Subcutaneous adipose tissue (tissue), 4 donors: ENCODE results near the gene DDX23. TPM values are rescaled to one million over a fixed set of nuclear protein-coding genes. Genes with fewer than 3 reads are reported as not detected.

ENCODE experiments used
- total RNA-seq, 4 donors: library from RNA; depleted of rRNA; stranded (reverse); fragments of >200 nt; gene quantifications; one replicate each; pipeline ENCODE4 v1.1.0, GENCODE V29; 2016
- TF ChIP-seq, protein P1 (sequence below): fragments of 450-650 bp; IDR thresholded peaks from one replicate; pipeline ENCODE4 v1.5.1; 2016; ENCODE audit warnings: low read depth, mild to moderate bottlenecking, control low read depth, antibody characterized with exemption, moderate library complexity

DDX23 gene
- total RNA-seq, 4 donors from 2014 or later = 37.0 to 65.7 (median 52.6) TPM

DNA sequence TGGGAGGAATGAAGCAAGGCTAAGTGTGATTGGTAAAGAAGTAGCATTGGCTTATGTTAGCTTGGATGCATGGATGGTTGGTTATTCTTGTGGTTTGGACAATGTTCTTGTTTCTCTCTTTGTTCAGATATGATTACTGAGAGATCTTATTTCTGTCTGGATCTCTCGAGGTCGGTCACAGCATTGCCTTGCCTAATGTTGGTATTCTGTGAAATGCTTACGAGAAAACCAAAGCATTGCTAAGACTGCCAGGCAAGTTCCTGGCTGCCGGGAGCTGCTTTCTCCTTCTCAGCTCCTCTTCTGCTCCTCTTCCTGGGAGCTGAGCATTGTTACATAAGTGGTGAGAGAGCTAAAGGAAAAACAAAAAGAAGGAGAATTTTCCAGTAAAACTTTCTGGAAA lies 21.1 kb upstream of the DDX23 start:
- TF ChIP-seq, protein P1, sequence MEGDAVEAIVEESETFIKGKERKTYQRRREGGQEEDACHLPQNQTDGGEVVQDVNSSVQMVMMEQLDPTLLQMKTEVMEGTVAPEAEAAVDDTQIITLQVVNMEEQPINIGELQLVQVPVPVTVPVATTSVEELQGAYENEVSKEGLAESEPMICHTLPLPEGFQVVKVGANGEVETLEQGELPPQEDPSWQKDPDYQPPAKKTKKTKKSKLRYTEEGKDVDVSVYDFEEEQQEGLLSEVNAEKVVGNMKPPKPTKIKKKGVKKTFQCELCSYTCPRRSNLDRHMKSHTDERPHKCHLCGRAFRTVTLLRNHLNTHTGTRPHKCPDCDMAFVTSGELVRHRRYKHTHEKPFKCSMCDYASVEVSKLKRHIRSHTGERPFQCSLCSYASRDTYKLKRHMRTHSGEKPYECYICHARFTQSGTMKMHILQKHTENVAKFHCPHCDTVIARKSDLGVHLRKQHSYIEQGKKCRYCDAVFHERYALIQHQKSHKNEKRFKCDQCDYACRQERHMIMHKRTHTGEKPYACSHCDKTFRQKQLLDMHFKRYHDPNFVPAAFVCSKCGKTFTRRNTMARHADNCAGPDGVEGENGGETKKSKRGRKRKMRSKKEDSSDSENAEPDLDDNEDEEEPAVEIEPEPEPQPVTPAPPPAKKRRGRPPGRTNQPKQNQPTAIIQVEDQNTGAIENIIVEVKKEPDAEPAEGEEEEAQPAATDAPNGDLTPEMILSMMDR = no peak

DNA sequence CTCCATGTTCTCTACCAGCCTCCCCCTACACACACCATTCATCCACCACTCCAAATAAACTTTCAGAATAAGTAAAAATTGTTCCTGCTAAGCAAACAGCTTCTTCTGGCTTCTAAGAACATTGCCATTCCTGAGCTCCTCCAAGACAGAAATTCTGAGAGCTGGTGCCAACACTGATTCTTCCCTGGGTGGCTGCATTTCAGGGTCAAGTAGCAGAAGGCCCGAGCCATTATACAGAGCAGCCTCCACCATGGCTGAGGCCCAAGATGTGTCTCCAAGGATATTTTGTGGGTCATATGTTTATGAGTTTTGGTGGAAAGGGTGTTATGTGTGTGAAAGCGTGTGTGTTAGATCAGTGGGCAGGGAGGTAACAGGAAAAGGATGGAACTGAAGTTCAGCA lies 17.2 kb upstream of the DDX23 start:
- TF ChIP-seq, protein P1 = no peak

DNA sequence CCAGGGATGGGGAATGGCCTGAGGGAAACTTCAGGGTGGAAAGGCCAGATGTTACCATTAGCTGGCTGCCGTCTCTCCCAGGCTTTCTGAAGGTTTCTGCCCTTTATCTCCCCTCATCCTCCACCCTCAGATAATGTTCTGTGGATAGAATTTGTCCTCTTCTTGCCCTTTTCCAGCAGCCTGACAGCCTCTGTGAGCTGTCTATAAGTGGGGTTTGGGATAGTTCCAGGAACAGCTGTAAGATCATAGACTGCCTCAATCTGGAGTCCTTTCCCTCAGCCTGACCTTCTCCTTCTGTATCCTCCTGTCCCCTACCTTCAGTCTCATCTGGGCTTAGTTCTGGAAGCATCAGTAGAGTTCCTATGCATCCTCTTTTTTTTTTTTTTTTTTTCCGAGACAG lies 16.5 kb upstream of the DDX23 start:
- TF ChIP-seq, protein P1 = no peak

DNA sequence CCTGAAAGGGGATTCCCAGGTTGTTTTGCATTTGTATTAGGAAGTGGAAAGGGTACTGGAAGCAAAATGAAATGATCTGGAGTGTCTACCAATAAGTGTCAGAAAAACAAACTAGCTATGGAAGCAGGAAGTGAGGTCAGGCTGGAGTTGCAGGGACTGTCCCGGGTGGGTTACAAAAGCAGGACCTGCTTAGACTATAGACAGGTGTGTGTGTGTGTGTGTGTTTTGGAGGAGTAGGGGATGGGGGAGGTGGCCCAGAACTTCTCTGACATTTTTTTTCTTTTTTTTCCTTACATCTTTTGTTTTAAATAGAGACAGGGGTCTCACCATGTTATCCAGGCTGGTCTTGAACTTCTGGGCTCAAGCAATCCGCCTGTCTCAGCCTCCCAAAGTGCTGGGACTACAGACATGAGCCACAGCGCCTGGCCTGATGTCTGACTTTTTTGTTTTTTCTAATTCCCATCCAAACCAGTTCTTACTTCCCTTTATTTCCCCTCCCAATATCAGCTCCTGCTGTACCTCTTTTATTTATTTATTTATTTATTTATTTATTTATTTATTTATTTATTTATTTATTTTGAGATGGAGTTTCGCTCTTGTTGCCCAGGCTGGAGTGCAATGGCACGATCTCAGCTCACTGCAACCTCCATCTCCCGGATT lies 14.2 kb upstream of the DDX23 start:
- TF ChIP-seq, protein P1 = no peak

DNA sequence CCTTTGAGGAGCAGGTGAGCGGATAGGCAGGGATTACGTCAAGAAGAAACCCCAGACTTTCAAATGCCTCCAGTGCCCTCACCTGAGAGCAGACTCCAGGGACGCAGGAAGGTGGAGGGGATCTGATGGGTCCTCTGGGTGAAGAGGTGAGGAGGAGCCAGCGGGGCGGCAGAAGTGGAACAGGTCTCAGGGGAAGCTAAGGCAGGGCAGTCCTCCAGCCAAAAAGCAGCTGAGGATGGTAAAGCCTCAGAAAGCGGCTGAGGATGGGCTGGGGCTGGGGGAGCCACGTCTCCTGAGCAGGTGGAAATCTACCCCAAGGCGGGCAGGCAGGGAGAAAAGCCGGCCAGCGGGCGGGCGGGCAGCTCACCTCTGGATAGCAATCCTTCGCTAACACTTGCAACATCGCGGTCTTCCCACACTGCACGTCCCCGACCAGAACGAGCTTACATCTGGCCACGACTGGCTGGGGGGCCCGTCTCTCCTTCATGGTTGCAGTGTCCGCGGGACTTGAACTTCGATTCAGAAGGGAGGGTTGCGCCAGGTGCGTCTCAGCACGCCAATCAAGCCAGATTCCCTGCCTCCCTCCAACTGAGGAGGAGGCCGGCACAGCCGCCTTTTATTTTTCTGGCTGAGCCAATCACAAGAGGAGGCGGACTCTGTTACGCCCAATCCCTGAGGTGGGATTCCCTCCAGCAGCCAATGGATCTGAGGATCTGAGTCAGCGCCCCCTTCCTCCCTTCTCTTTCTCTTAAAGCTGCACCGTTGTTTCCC lies 13.5 kb upstream of the DDX23 start, which contains the start of gene RND1:
Gene RND1, minus strand, starts transcription at position 590 of the 771 bp plus-strand sequence. Its CDS starts 103 bp downstream, at position 487.
- TF ChIP-seq, protein P1 = no peak

DNA sequence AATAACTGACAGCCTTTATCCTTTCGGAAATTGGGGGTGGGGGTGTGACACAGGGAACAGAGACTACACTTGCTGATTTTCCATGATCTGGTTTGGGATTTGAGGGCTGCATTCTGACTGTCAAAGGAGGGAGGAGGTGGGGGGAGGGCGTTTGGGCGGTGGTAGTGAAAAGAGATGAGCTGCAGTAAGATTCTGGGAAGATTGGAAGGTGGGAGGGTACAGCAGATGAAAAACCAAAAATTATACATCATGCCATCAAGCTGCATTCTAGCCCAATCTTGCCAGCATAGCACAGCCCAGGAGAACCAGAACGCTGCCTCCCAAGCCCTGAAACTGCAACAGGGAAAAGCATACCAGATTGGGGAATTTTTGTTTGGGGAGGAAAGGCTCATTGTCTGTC lies 11.3 kb upstream of the DDX23 start:
- TF ChIP-seq, protein P1 = no peak

DNA sequence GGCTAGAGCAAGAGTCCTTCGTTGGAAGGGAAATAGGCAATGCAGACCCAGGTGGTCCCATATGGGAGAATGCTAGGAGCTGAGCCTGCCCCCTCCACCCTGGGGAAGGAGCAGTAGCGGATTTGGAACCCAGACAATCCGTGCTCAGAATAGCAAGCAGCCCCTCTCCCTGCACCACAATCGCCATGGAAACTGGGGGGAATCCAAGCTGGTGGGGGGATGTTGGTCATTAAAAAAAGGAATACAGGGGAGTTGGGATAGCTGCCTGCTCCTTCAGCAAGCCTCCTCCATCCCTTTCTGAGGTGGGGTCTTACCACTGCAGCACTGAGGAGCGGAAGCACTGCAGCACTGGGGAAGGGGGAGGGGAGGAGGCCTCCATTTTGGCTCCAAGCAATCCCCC lies 10.8 kb upstream of the DDX23 start:
- TF ChIP-seq, protein P1 = no peak
